PC-9 (cell line): Measurements from ENCODE around the gene ATP10B. TPM values are rescaled to one million over a fixed set of nuclear protein-coding genes. Genes with fewer than 3 reads are reported as not detected.

Experiments used
- BruUV-seq: library from RNA; stranded (reverse); fragments of 400-500 nt; replicated peaks from 2 replicates; lab custom pipeline; 2021; lab: Mats Ljungman, UMichigan
- CTCF ChIA-PET: fragments of 300-600 bp; sonication (Branson Sonifier 250); formaldehyde crosslinking; loops from one replicate; lab custom pipeline; 2022; ENCODE audit warnings: antibody characterized with exemption; lab: Charles Lee
- POLR2A ChIA-PET: fragments of 300-600 bp; sonication (Branson Sonifier 250); formaldehyde crosslinking; loops from one replicate; lab custom pipeline; 2022; ENCODE audit warnings: antibody characterized with exemption; ENCODE audit not compliant: unreplicated experiment; lab: Charles Lee
- DNase-seq, 2 experiments: peaks; one replicate each; pipeline versions ENCODE4 v3.0.0 to v3.0.0-alpha.2; 2015 to 2022; ENCODE audit warnings: mixed read lengths in 1 of 2
- H2AFZ ChIP-seq: fragments of 200-600 bp; sonication (generic); 2 replicates; pipeline ENCODE4 v1.8.1; 2017; ENCODE audit warnings: antibody characterized with exemption
- H3F3A ChIP-seq: fragments of 200-600 bp; sonication (generic); 2 replicates; pipeline ENCODE4 v1.8.1; 2017; ENCODE audit warnings: antibody characterized with exemption, mild to moderate bottlenecking, low read depth; ENCODE audit not compliant: insufficient read depth
- H3K27ac ChIP-seq: fragments of 200-600 bp; sonication (generic); 2 replicates; pipeline ENCODE4 v1.6.1; 2016; ENCODE audit warnings: mixed run types
- H3K27me3 ChIP-seq: fragments of 200-600 bp; sonication (generic); 2 replicates; pipeline ENCODE4 v1.6.1; 2016; ENCODE audit warnings: low read depth, mixed run types; ENCODE audit not compliant: insufficient read depth
- H3K36me3 ChIP-seq: fragments of 200-600 bp; sonication (generic); 2 replicates; pipeline ENCODE4 v1.6.1; 2016; ENCODE audit warnings: low read depth, mixed run types
- H3K4me1 ChIP-seq: fragments of 200-600 bp; sonication (generic); replicated peaks from 2 replicates; pipeline ENCODE4 v1.6.1; 2016; ENCODE audit warnings: mixed run types; ENCODE audit not compliant: insufficient read depth
- H3K4me2 ChIP-seq: fragments of 200-600 bp; sonication (generic); 2 replicates; pipeline ENCODE4 v1.6.1; 2017; ENCODE audit warnings: mixed run types
- H3K4me3 ChIP-seq: fragments of 200-600 bp; sonication (generic); 2 replicates; pipeline ENCODE4 v1.6.1; 2016; ENCODE audit warnings: mixed run types
- H3K79me2 ChIP-seq: fragments of 200-600 bp; sonication (generic); 2 replicates; pipeline ENCODE4 v1.6.1; 2017; ENCODE audit warnings: low read depth, mixed run types
- H3K9me2 ChIP-seq: fragments of 200-600 bp; sonication (generic); 2 replicates; pipeline ENCODE4 v1.8.1; 2017; ENCODE audit warnings: mild to moderate bottlenecking; ENCODE audit not compliant: insufficient read depth
- H3K9me3 ChIP-seq: fragments of 200-600 bp; sonication (generic); 2 replicates; pipeline ENCODE4 v1.8.1; 2016; ENCODE audit warnings: low read depth; ENCODE audit not compliant: insufficient read depth
- H4K20me1 ChIP-seq: fragments of 200-600 bp; sonication (generic); 2 replicates; pipeline ENCODE4 v1.8.1; 2017; ENCODE audit not compliant: insufficient read depth
- EZH2 ChIP-seq: fragments of 200-600 bp; sonication (generic); IDR thresholded peaks from 2 replicates; pipeline ENCODE4 v1.8.0; 2017; ENCODE audit warnings: antibody characterized with exemption, low read depth
- intact Hi-C: fragments of 100-400 bp; cut with micrococcal nuclease; formaldehyde crosslinking; loops from one replicate; pipeline ENCODE4 v1.10.0; 2022; ENCODE audit not compliant: unreplicated experiment
- total RNA-seq: library from RNA; stranded (reverse); gene quantifications from 2 replicates; pipeline ENCODE4 v1.2.3, GENCODE V29; 2021
- TF ChIP-seq, protein P1 (sequence below): fragments of 200-600 bp; sonication (generic); conservative IDR thresholded peaks from 2 replicates; pipeline ENCODE4 v1.6.1; 2017; ENCODE audit warnings: mixed run types, antibody characterized with exemption, mild to moderate bottlenecking, moderate library complexity

ATP10B gene
- total RNA-seq, 1 experiment from 2014 or later = not detected

- H4K20me1 ChIP-seq = no peaks in the 10 kb centered on the region
- no peaks in the 10 kb centered on the region for H3K79me2 ChIP-seq
- intact Hi-C loops = no loop called here
- no TSS peak for BruUV-seq
- TF ChIP-seq, protein P1, sequence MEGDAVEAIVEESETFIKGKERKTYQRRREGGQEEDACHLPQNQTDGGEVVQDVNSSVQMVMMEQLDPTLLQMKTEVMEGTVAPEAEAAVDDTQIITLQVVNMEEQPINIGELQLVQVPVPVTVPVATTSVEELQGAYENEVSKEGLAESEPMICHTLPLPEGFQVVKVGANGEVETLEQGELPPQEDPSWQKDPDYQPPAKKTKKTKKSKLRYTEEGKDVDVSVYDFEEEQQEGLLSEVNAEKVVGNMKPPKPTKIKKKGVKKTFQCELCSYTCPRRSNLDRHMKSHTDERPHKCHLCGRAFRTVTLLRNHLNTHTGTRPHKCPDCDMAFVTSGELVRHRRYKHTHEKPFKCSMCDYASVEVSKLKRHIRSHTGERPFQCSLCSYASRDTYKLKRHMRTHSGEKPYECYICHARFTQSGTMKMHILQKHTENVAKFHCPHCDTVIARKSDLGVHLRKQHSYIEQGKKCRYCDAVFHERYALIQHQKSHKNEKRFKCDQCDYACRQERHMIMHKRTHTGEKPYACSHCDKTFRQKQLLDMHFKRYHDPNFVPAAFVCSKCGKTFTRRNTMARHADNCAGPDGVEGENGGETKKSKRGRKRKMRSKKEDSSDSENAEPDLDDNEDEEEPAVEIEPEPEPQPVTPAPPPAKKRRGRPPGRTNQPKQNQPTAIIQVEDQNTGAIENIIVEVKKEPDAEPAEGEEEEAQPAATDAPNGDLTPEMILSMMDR = no peak
- DNase-seq = no peak
- no peaks in the 10 kb centered on the region for H3K9me2 ChIP-seq
- POLR2A ChIA-PET = no interaction called here
- no peak overlapping the region for H3K4me2 ChIP-seq
- no peak overlapping the region for H3K4me3 ChIP-seq
- H3K36me3 ChIP-seq = no peaks in the 10 kb centered on the region
- H3K9me3 ChIP-seq = no peaks in the 10 kb centered on the region
- H3K27ac ChIP-seq = no peak overlapping the region
- CTCF ChIA-PET = no interaction called here
- H3K27me3 ChIP-seq = no peaks in the 10 kb centered on the region
- H3K4me1 ChIP-seq = no peaks in the 10 kb centered on the region
- H3F3A ChIP-seq = no peaks in the 10 kb centered on the region
- no peak overlapping the region for H2AFZ ChIP-seq
Observed at GRCh38 chr5:160614136-160614535, 237.9 kb downstream of the ATP10B start.

GRCh38 chr5:160605266-160605665 is 246.7 kb downstream of the ATP10B start:
- H4K20me1 ChIP-seq = no peaks in the 10 kb centered on the region
- TF ChIP-seq EZH2 = no peak
- TF ChIP-seq, protein P1 = no peak
- no TSS peak for BruUV-seq
- H3K4me2 ChIP-seq = no peak overlapping the region
- H3F3A ChIP-seq = no peaks in the 10 kb centered on the region
- no peaks in the 10 kb centered on the region for H3K9me3 ChIP-seq
- H2AFZ ChIP-seq = no peak overlapping the region
- H3K9me2 ChIP-seq = no peaks in the 10 kb centered on the region
- no peak overlapping the region for H3K27ac ChIP-seq
- 0 out of 2 replicates have a peak, but pooled peaks cover 9% of the 10 kb centered on the region for H3K27me3 ChIP-seq
- H3K4me3 ChIP-seq = no peak overlapping the region
- no peaks in the 10 kb centered on the region for H3K4me1 ChIP-seq
- H3K79me2 ChIP-seq = no peaks in the 10 kb centered on the region
- no peak for DNase-seq
- ChIA-PET POLR2A (no interaction called here), CTCF (no interaction called here)
- no peaks in the 10 kb centered on the region for H3K36me3 ChIP-seq
- intact Hi-C loops = no loop called here

DNA sequence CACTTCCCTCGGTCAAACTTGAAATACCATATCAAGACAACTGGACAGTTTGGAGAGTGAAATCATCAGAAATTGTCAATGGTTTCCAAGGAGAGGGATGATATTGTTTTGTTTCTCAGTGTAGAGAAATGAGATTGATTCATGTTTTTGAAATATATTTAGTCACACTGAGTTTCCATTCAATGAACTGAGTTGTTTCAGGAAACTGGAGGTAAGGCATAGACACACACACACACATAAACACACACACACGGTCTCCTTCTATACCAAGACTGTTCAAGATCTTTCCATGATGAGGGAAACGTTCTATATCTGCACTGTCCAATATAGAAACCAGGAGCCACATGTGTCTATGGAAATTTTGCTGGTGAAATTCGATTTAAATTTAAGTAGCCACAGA is 247.5 kb downstream of the ATP10B start:
- Histone ChIP-seq H3K79me2 (no peaks in the 10 kb centered on the region), H2AFZ (no peak overlapping the region), H3K9me2 (no peaks in the 10 kb centered on the region), H3K27ac (no peak overlapping the region), H3F3A (no peaks in the 10 kb centered on the region), H3K9me3 (no peaks in the 10 kb centered on the region), H3K4me3 (no peak overlapping the region), H3K4me2 (no peak overlapping the region), H3K36me3 (no peaks in the 10 kb centered on the region), H3K4me1 (no peaks in the 10 kb centered on the region), H4K20me1 (no peaks in the 10 kb centered on the region), H3K27me3 (peaks cover 9% of the 10 kb centered on the region; the same call in 1 of the 2 replicates)
- no peak for DNase-seq
- no TSS peak for BruUV-seq
- intact Hi-C loops = no loop called here
- POLR2A ChIA-PET = no interaction called here
- TF ChIP-seq, protein P1 = no peak
- TF ChIP-seq EZH2 = no peak
- CTCF ChIA-PET = no interaction called here
